Liver (tissue), 9 donors: ENCODE data around the gene RAPGEF1. TPM values are rescaled to one million over a fixed set of nuclear protein-coding genes. Genes with fewer than 3 reads are reported as not detected.

Experiments used
- DNase-seq: peaks from one replicate; pipeline ENCODE4 v3.0.0-alpha.2; 2017; ENCODE audit warnings: low spot score
- H3K27ac ChIP-seq, 2 donors: one replicate each; pipeline ENCODE4 v1.7.0; 2013; ENCODE audit warnings: inconsistent platforms in 2 of 2, low read length in 2 of 2, control low read depth in 1 of 2, low read depth in 1 of 2, mild to moderate bottlenecking in 1 of 2
- H3K27me3 ChIP-seq, 4 donors: one replicate each; pipeline versions ENCODE4 v1.6.1 to v1.7.0; 2013; ENCODE audit warnings: low read length in 3 of 4, inconsistent platforms in 1 of 4, mild to moderate bottlenecking in 1 of 4, moderate library complexity in 1 of 4; ENCODE audit not compliant: control insufficient read depth in 4 of 4, insufficient read depth in 4 of 4
- H3K36me3 ChIP-seq, 4 donors: one replicate each; pipeline versions ENCODE4 v1.6.1 to v1.7.0; 2013; ENCODE audit warnings: low read length in 3 of 4, mild to moderate bottlenecking in 3 of 4, low read depth in 1 of 4, moderate library complexity in 1 of 4; ENCODE audit not compliant: control insufficient read depth in 4 of 4, insufficient read depth in 3 of 4
- H3K4me1 ChIP-seq, 4 donors: one replicate each; pipeline versions ENCODE4 v1.6.1 to v1.7.0; 2013; ENCODE audit warnings: low read length in 3 of 4, mild to moderate bottlenecking in 3 of 4, moderate library complexity in 1 of 4; ENCODE audit not compliant: control insufficient read depth in 4 of 4, insufficient read depth in 4 of 4
- H3K4me3 ChIP-seq, 3 donors: one replicate each; pipeline versions ENCODE4 v1.6.1 to v1.7.0; 2013; ENCODE audit warnings: low read length in 3 of 3, control low read depth in 1 of 3, low read depth in 1 of 3, mild to moderate bottlenecking in 1 of 3
- H3K9ac ChIP-seq, 2 donors: one replicate each; pipeline ENCODE4 v1.7.0; 2013; ENCODE audit warnings: low read length in 2 of 2, mild to moderate bottlenecking in 2 of 2, moderate library complexity in 2 of 2, control low read depth in 1 of 2, low read depth in 1 of 2
- H3K9me3 ChIP-seq, 4 donors: one replicate each; pipeline versions ENCODE4 v1.6.1 to v1.7.0; 2013; ENCODE audit warnings: low read length in 3 of 4; ENCODE audit not compliant: control insufficient read depth in 4 of 4
- EGR1 ChIP-seq, 2 donors: IDR thresholded peaks; 2 replicates each; pipeline ENCODE4 v1.6.1; 2016 to 2018; ENCODE audit warnings: antibody characterized with exemption in 2 of 2, low read depth in 2 of 2
- FOXA1 ChIP-seq: IDR thresholded peaks from 2 replicates; pipeline ENCODE4 v1.6.1; 2016; ENCODE audit warnings: antibody characterized with exemption
- FOXA2 ChIP-seq: IDR thresholded peaks from 2 replicates; pipeline ENCODE4 v1.6.1; 2016; ENCODE audit warnings: antibody characterized with exemption
- GABPA ChIP-seq, 2 donors: IDR thresholded peaks in 1 of 2; conservative IDR thresholded peaks in 1 of 2; 2 replicates each; pipeline ENCODE4 v1.6.1; 2016; ENCODE audit warnings: antibody characterized with exemption in 2 of 2, mild to moderate bottlenecking in 1 of 2, moderate library complexity in 1 of 2
- HNF4A ChIP-seq, 2 donors: conservative IDR thresholded peaks; 2 replicates each; pipeline ENCODE4 v1.6.1; 2016; ENCODE audit warnings: antibody characterized with exemption in 2 of 2, mild to moderate bottlenecking in 2 of 2
- HNF4G ChIP-seq: IDR thresholded peaks from 2 replicates; pipeline ENCODE4 v1.6.1; 2016; ENCODE audit warnings: antibody characterized with exemption
- JUND ChIP-seq, 2 donors: IDR thresholded peaks; 2 replicates each; pipeline ENCODE4 v1.6.1; 2016; ENCODE audit warnings: antibody characterized with exemption in 2 of 2
- NR2F2 ChIP-seq: IDR thresholded peaks from 2 replicates; pipeline ENCODE4 v1.6.1; 2016; ENCODE audit warnings: antibody characterized with exemption
- RAD21 ChIP-seq, 2 donors: IDR thresholded peaks; 2 replicates each; pipeline ENCODE4 v1.6.1; 2016; ENCODE audit warnings: antibody characterized with exemption in 2 of 2, mild to moderate bottlenecking in 2 of 2
- RXRA ChIP-seq, 2 donors: IDR thresholded peaks; 2 replicates each; pipeline ENCODE4 v1.6.1; 2017 to 2018; ENCODE audit warnings: antibody characterized with exemption in 2 of 2, mild to moderate bottlenecking in 1 of 2
- SP1 ChIP-seq: IDR thresholded peaks from 2 replicates; pipeline ENCODE4 v1.6.1; 2018; ENCODE audit warnings: antibody characterized with exemption, mild to moderate bottlenecking
- TAF1 ChIP-seq: conservative IDR thresholded peaks from 2 replicates; pipeline ENCODE4 v1.6.1; 2016; ENCODE audit warnings: antibody characterized with exemption, mild to moderate bottlenecking
- YY1 ChIP-seq: IDR thresholded peaks from 2 replicates; pipeline ENCODE4 v1.6.1; 2016; ENCODE audit warnings: antibody characterized with exemption, mild to moderate bottlenecking
- WGBS: extraction: QIAGEN DNeasy Blood & Tissue Kit; methylation state at CpG from one replicate; pipeline ENCODE4 v1.1.7; 2013; 5-methylcytosine and 5-hydroxymethylcytosine counted together
- polyA plus RNA-seq, 2 donors: library from polyadenylated mRNA; stranded (reverse) in 1 of 2; unstranded in 1 of 2; fragments of 200-250 nt in 1 of 2; fragments of >200 nt in 1 of 2; fragmentation: Nextera tagmentation in 1 of 2; extraction: Ambion mirVana in 1 of 2; gene quantifications; one replicate each; pipeline versions ENCODE4 v1.2.1 to v1.2.3, GENCODE V29; 2013 to 2015
- total RNA-seq, 2 donors: library from RNA; depleted of rRNA; stranded (reverse); fragments of >200 nt; gene quantifications; one replicate each; pipeline ENCODE4 v1.2.3, GENCODE V29; 2014
- TF ChIP-seq, protein P1 (sequence below): fragments of 150-350 bp; IDR thresholded peaks from 2 replicates; pipeline ENCODE4 v1.5.1; 2017; ENCODE audit warnings: improper control_type of control experiment, low read depth, low read length; ENCODE audit not compliant: missing input control
- TF ChIP-seq, protein P2 (sequence below): IDR thresholded peaks from 2 replicates; pipeline ENCODE4 v1.6.1; 2016; ENCODE audit warnings: antibody characterized with exemption, mild to moderate bottlenecking
- TF ChIP-seq, protein P3 (sequence below): IDR thresholded peaks from 2 replicates; pipeline ENCODE4 v1.6.1; 2016; ENCODE audit warnings: antibody characterized with exemption
- TF ChIP-seq, protein P4 (sequence below): IDR thresholded peaks from 2 replicates; pipeline ENCODE4 v1.6.1; 2016; ENCODE audit warnings: antibody characterized with exemption
- TF ChIP-seq, protein P5 (sequence below): IDR thresholded peaks from 2 replicates; pipeline ENCODE4 v1.6.1; 2016; ENCODE audit warnings: antibody characterized with exemption
- donor health status: healthy.
- donor health status: healthy.
- donor health status: healthy.
- donor health status: healthy.
- donor health status: healthy.

Gene RAPGEF1
- total and polyA plus RNA-seq, 4 donors = 5.6 to 19.7 (median 16.8) TPM

DNA sequence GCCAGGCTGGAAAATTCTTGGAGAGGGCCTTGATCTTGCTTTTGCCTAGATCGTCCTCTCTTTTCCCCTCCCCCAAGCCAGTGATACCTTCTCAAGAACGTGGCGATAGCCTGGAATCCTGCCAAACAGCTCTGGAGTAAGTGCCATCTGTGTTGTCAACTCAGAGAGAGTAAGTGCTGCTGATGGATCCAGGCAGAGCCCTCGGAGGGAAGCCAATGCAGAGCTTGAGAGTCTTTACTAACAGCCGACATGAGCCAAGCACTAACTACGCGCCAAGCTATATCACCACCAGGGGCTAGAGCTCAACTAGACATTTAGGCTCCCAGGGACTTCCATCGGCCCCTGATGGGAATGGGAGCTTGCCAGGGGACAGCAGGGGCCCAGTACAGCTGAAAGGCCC lies 17.6 kb downstream of the RAPGEF1 start:
- H3K27ac ChIP-seq = no peak overlapping the region
- 89% methylated on average over 8 of the region's 8 CpGs for WGBS

DNA sequence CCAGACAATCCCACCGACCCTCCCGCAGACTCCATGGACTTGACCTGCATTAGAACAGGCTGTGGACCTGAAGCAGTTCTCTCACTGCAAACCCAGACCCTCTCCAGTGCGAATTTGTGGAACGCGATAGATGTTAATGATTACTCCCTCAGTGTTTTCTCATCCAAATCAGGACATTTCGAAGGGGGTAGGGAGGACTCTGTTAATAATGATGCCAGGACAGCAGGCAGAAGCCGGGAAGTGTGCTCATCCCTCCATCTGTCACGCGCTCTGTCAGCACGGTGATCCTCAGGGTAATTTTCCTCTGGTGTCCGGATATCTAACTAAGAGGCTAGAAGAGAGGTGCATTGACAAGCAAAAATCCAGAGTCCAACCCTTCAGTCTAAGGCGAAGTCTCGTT lies 18.8 kb downstream of the RAPGEF1 start:
- H3K27me3 ChIP-seq = no peaks in the 10 kb centered on the region
- WGBS = 65% methylated on average over 13 of the region's 13 CpGs
- no peaks in the 10 kb centered on the region for H3K9me3 ChIP-seq
- no peak overlapping the region for H3K27ac ChIP-seq
- DNase-seq = no peak
- H3K4me3 ChIP-seq = no peak overlapping the region
- H3K4me1 ChIP-seq = peaks cover 5 to 17% (median 14%) of the 10 kb centered on the region in 4 donors
- H3K9ac ChIP-seq = no peak overlapping the region
- H3K36me3 ChIP-seq = no peaks in the 10 kb centered on the region
- no peak for TF ChIP-seq RAD21 (IDR thresholded peaks at IDR 0.05)
- TF ChIP-seq, protein P1, sequence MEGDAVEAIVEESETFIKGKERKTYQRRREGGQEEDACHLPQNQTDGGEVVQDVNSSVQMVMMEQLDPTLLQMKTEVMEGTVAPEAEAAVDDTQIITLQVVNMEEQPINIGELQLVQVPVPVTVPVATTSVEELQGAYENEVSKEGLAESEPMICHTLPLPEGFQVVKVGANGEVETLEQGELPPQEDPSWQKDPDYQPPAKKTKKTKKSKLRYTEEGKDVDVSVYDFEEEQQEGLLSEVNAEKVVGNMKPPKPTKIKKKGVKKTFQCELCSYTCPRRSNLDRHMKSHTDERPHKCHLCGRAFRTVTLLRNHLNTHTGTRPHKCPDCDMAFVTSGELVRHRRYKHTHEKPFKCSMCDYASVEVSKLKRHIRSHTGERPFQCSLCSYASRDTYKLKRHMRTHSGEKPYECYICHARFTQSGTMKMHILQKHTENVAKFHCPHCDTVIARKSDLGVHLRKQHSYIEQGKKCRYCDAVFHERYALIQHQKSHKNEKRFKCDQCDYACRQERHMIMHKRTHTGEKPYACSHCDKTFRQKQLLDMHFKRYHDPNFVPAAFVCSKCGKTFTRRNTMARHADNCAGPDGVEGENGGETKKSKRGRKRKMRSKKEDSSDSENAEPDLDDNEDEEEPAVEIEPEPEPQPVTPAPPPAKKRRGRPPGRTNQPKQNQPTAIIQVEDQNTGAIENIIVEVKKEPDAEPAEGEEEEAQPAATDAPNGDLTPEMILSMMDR = no peak
- TF ChIP-seq HNF4G = no peak
- TF ChIP-seq, protein P2, sequence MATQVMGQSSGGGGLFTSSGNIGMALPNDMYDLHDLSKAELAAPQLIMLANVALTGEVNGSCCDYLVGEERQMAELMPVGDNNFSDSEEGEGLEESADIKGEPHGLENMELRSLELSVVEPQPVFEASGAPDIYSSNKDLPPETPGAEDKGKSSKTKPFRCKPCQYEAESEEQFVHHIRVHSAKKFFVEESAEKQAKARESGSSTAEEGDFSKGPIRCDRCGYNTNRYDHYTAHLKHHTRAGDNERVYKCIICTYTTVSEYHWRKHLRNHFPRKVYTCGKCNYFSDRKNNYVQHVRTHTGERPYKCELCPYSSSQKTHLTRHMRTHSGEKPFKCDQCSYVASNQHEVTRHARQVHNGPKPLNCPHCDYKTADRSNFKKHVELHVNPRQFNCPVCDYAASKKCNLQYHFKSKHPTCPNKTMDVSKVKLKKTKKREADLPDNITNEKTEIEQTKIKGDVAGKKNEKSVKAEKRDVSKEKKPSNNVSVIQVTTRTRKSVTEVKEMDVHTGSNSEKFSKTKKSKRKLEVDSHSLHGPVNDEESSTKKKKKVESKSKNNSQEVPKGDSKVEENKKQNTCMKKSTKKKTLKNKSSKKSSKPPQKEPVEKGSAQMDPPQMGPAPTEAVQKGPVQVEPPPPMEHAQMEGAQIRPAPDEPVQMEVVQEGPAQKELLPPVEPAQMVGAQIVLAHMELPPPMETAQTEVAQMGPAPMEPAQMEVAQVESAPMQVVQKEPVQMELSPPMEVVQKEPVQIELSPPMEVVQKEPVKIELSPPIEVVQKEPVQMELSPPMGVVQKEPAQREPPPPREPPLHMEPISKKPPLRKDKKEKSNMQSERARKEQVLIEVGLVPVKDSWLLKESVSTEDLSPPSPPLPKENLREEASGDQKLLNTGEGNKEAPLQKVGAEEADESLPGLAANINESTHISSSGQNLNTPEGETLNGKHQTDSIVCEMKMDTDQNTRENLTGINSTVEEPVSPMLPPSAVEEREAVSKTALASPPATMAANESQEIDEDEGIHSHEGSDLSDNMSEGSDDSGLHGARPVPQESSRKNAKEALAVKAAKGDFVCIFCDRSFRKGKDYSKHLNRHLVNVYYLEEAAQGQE = no peak
- no peak for TF ChIP-seq EGR1 (IDR thresholded peaks at IDR 0.05; ENCODE audit: low read depth in 2 of 2)
- no peak for TF ChIP-seq TAF1

More for the DNA sequence above, 17.6 kb downstream of the RAPGEF1 start:
- Histone ChIP-seq H3K9me3 (no peaks in the 10 kb centered on the region), H3K27me3 (no peaks in the 10 kb centered on the region), H3K4me3 (no peak overlapping the region), H3K4me1 (peaks cover 10 to 23% (median 16%) of the 10 kb centered on the region in 4 donors), H3K9ac (no peak overlapping the region), H3K36me3 (no peaks in the 10 kb centered on the region)
- DNase-seq = no peak
- TF ChIP-seq, protein P3, sequence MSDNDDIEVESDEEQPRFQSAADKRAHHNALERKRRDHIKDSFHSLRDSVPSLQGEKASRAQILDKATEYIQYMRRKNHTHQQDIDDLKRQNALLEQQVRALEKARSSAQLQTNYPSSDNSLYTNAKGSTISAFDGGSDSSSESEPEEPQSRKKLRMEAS = no peak
- TF ChIP-seq JUND (IDR thresholded peaks at IDR 0.05) = no peak
- no peak for TF ChIP-seq HNF4A (conservative IDR thresholded peaks at IDR 0.05)
- TF ChIP-seq, protein P4, sequence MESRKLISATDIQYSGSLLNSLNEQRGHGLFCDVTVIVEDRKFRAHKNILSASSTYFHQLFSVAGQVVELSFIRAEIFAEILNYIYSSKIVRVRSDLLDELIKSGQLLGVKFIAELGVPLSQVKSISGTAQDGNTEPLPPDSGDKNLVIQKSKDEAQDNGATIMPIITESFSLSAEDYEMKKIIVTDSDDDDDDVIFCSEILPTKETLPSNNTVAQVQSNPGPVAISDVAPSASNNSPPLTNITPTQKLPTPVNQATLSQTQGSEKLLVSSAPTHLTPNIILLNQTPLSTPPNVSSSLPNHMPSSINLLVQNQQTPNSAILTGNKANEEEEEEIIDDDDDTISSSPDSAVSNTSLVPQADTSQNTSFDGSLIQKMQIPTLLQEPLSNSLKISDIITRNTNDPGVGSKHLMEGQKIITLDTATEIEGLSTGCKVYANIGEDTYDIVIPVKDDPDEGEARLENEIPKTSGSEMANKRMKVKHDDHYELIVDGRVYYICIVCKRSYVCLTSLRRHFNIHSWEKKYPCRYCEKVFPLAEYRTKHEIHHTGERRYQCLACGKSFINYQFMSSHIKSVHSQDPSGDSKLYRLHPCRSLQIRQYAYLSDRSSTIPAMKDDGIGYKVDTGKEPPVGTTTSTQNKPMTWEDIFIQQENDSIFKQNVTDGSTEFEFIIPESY = no peak
- TF ChIP-seq SP1 = no peak
- TF ChIP-seq, protein P1 = no peak
- no peak for TF ChIP-seq NR2F2
- TF ChIP-seq GABPA (IDR thresholded peaks at IDR 0.05 in 1 of 2, conservative IDR thresholded peaks at IDR 0.05 in 1 of 2) = no peak
- TF ChIP-seq TAF1 = no peak
- no peak for TF ChIP-seq FOXA2
- TF ChIP-seq, protein P2 = no peak
- no peak for TF ChIP-seq FOXA1
- no peak for TF ChIP-seq YY1
- no peak for TF ChIP-seq RXRA (IDR thresholded peaks at IDR 0.05)
- no peak for TF ChIP-seq RAD21 (IDR thresholded peaks at IDR 0.05)
- TF ChIP-seq HNF4G = no peak
- TF ChIP-seq, protein P5, sequence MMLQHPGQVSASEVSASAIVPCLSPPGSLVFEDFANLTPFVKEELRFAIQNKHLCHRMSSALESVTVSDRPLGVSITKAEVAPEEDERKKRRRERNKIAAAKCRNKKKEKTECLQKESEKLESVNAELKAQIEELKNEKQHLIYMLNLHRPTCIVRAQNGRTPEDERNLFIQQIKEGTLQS = no peak
